Dedifferentiated amniotic fluid mesenchymal stem cell (primary cell): ENCODE measurements around the gene CRYZL1.
"Not testable (repeated sequence)": the region's sequence is repeated elsewhere in the genome, so short reads cannot be mapped to it uniquely, and the experiment has no call there.

Experiments
- DNase-seq: peaks from one replicate; pipeline ENCODE4 v3.0.0-alpha.2; 2016; ENCODE audit errors: extremely low spot score

The CRYZL1 gene

GRCh38 chr21:33641352-33642026 lies at the start of gene CRYZL1:
Gene CRYZL1, minus strand, starts transcription at chr21:33641741. Its CDS starts 10,190 bp downstream, at chr21:33631551.
- DNase-seq = peak; percentile 100

- no peak for DNase-seq
These were observed 49.3 kb upstream of the CRYZL1 start for GRCh38 chr21:33690874-33691273.

- DNase-seq = no peak
These were observed 46.8 kb upstream of the CRYZL1 start for GRCh38 chr21:33688353-33688752.

GRCh38 chr21:33687634-33688033 lies 46.1 kb upstream of the CRYZL1 start:
- no peak for DNase-seq

- no peak for DNase-seq
These were observed 44.8 kb upstream of the CRYZL1 start for GRCh38 chr21:33686386-33686785.

- DNase-seq = peak; percentile 64
These were observed 44.2 kb upstream of the CRYZL1 start for GRCh38 chr21:33685613-33686197.

- DNase-seq = no peak
These were observed 43.5 kb upstream of the CRYZL1 start for GRCh38 chr21:33684923-33685560.

- no peak for DNase-seq
These were observed 42.5 kb upstream of the CRYZL1 start for GRCh38 chr21:33684068-33684467.

- peak; percentile 40 for DNase-seq
These were observed 41.6 kb upstream of the CRYZL1 start for GRCh38 chr21:33682992-33683627.

- no peak for DNase-seq
These were observed 39.3 kb upstream of the CRYZL1 start for GRCh38 chr21:33680870-33681269.

GRCh38 chr21:33677450-33677849 lies 35.9 kb upstream of the CRYZL1 start:
- DNase-seq = no peak

- not testable (repeated sequence) for DNase-seq
These were observed 35.1 kb upstream of the CRYZL1 start for GRCh38 chr21:33676666-33677065.

GRCh38 chr21:33674226-33674625 lies 32.7 kb upstream of the CRYZL1 start:
- no peak for DNase-seq

GRCh38 chr21:33673473-33673872 lies 31.9 kb upstream of the CRYZL1 start:
- no peak for DNase-seq

- no peak for DNase-seq
These were observed 28.8 kb upstream of the CRYZL1 start for GRCh38 chr21:33670076-33670978.

GRCh38 chr21:33668620-33669019 lies 27.1 kb upstream of the CRYZL1 start:
- DNase-seq = no peak

GRCh38 chr21:33668180-33668579 lies 26.6 kb upstream of the CRYZL1 start:
- no peak for DNase-seq

GRCh38 chr21:33667636-33668035 lies 26.1 kb upstream of the CRYZL1 start:
- DNase-seq = no peak

GRCh38 chr21:33666153-33666552 lies 24.6 kb upstream of the CRYZL1 start:
- no peak for DNase-seq

- DNase-seq = no peak
These were observed 22.6 kb upstream of the CRYZL1 start for GRCh38 chr21:33664135-33664534.

- DNase-seq = no peak
These were observed 21.7 kb upstream of the CRYZL1 start for GRCh38 chr21:33663241-33663640.

- DNase-seq = no peak
These were observed 20.5 kb upstream of the CRYZL1 start for GRCh38 chr21:33662046-33662445.
